ENCODE results near the gene SIK2. TPM values are rescaled to one million over a fixed set of nuclear protein-coding genes. Genes with fewer than 3 reads are reported as not detected.
A peak's percentile ranks its signal among the peaks of the same experiment; 100 is the strongest.

Gene SIK2
- total RNA-seq, 1 donor from 2014 or later, result 8.2 TPM

GRCh38 chr11:111774955-111775710 is 172.9 kb downstream of the SIK2 start:
- Histone ChIP-seq H3K4me1 (peaks cover 0 to 9% of the 10 kb centered on the region in 2 donors), H3K9me3 (no peaks in the 10 kb centered on the region), H3K4me3 (no peak overlapping the region), H3K36me3 (no peaks in the 10 kb centered on the region), H3K27me3 (no peaks in the 10 kb centered on the region), H3K27ac (peak overlapping the region; percentile 47 to 80)
- intact Hi-C loops (cut with DNase I), result loop anchor here (1.0 to 10.0 kb wide), 3 partner anchors 9 to 450 kb away; partner anchors contain the start of genes PPP2R1B and PTS
- TF ChIP-seq CTCF (IDR thresholded peaks at IDR 0.05), result no peak
- DNase-seq (ENCODE audit: low spot score in 2 of 2), result peak; percentile 21 to 84

GRCh38 chr11:111776398-111777093 is 174.3 kb downstream of the SIK2 start:
- Histone ChIP-seq H3K9me3 (no peaks in the 10 kb centered on the region), H3K4me1 (peaks cover 0 to 9% of the 10 kb centered on the region in 2 donors), H3K27me3 (no peaks in the 10 kb centered on the region), H3K27ac (peak overlapping the region in 1 of 2 donors; percentile 16), H3K36me3 (no peaks in the 10 kb centered on the region), H3K4me3 (no peak overlapping the region)
- TF ChIP-seq CTCF (IDR thresholded peaks at IDR 0.05), result no peak
- DNase-seq (ENCODE audit: low spot score in 2 of 2), result no peak
- intact Hi-C loops (cut with DNase I), result loop anchor here (1.0 to 10.0 kb wide), 5 partner anchors 66 to 448 kb away; partner anchors contain the start of genes PTS and SIK2

- peak overlapping the region in 1 of 2 donors; percentile 16 for H3K27ac ChIP-seq
- intact Hi-C loops (cut with DNase I), result loop anchor here (1.0 to 10.0 kb wide), 5 partner anchors 65 to 447 kb away; partner anchors contain the start of genes PTS and SIK2
- TF ChIP-seq CTCF (IDR thresholded peaks at IDR 0.05), result peak; percentile 69 to 76 (median 69)
These were observed 175.1 kb downstream of the SIK2 start for GRCh38 chr11:111777094-111778046.

GRCh38 chr11:111778047-111778558 is 175.9 kb downstream of the SIK2 start:
- Histone ChIP-seq H3K27me3 (no peaks in the 10 kb centered on the region), H3K4me1 (peaks cover 0 to 9% of the 10 kb centered on the region in 2 donors), H3K27ac (no peak overlapping the region), H3K36me3 (peaks cover 1 to 4% of the 10 kb centered on the region in 2 donors), H3K4me3 (no peak overlapping the region), H3K9me3 (no peaks in the 10 kb centered on the region)
- no peak for DNase-seq (ENCODE audit: low spot score in 2 of 2)
- intact Hi-C loops (cut with DNase I), result loop anchor here (5.0 to 10.0 kb wide), 2 partner anchors 64 to 447 kb away; partner anchors contain the start of gene PTS
- TF ChIP-seq CTCF (IDR thresholded peaks at IDR 0.05), result no peak

More at GRCh38 chr11:111777094-111778046, 175.1 kb downstream of the SIK2 start:
- H3K4me1 ChIP-seq, result peaks cover 0 to 9% of the 10 kb centered on the region in 2 donors
- no peak for DNase-seq (ENCODE audit: low spot score in 2 of 2)
- H3K4me3 ChIP-seq, result no peak overlapping the region
- no peaks in the 10 kb centered on the region for H3K9me3 ChIP-seq
- no peaks in the 10 kb centered on the region for H3K27me3 ChIP-seq
- no peaks in the 10 kb centered on the region for H3K36me3 ChIP-seq

GRCh38 chr11:111779118-111779517 is 176.9 kb downstream of the SIK2 start:
- Histone ChIP-seq H3K4me3 (no peak overlapping the region), H3K4me1 (peaks cover 0 to 9% of the 10 kb centered on the region in 2 donors), H3K27ac (no peak overlapping the region), H3K36me3 (peaks cover 5 to 9% of the 10 kb centered on the region in 2 donors), H3K9me3 (no peaks in the 10 kb centered on the region), H3K27me3 (no peaks in the 10 kb centered on the region)
- intact Hi-C loops (cut with DNase I), result loop anchor here (5.0 to 10.0 kb wide), 2 partner anchors 63 to 446 kb away; partner anchors contain the start of gene PTS
- no peak for DNase-seq (ENCODE audit: low spot score in 2 of 2)
- no peak for TF ChIP-seq CTCF (IDR thresholded peaks at IDR 0.05)

All from ascending aorta (tissue), 2 donors.